COLO829 (cell line): ENCODE data around the gene PNISR.
"Not testable (repeated sequence)": the region's sequence is repeated elsewhere in the genome, so short reads cannot be mapped to it uniquely, and the experiment has no call there.

Experiments
- DNase-seq: peaks from one replicate; pipeline ENCODE4 v3.0.0; 2012; ENCODE audit warnings: low spot score

PNISR gene

GRCh38 chr6:99424761-99425646 is at the start of gene PNISR:
PNISR (minus strand) TSS chr6:99425308; CDS start chr6:99414659, 10,649 bp downstream.
- DNase-seq: peak; percentile 93

GRCh38 chr6:99473730-99474129 is 48.6 kb upstream of the PNISR start:
- no peak for DNase-seq

- no peak for DNase-seq
These were observed 46.5 kb upstream of the PNISR start for GRCh38 chr6:99471638-99472037.

GRCh38 chr6:99467509-99468106 is 42.5 kb upstream of the PNISR start:
- DNase-seq: peak; percentile 16

GRCh38 chr6:99459133-99459532 is 34.0 kb upstream of the PNISR start:
- DNase-seq: not testable (repeated sequence)

- DNase-seq: no peak
These were observed 33.2 kb upstream of the PNISR start for GRCh38 chr6:99458319-99458718.

- DNase-seq: peak; percentile 63
These were observed 21.0 kb upstream of the PNISR start for GRCh38 chr6:99446076-99446475.

- DNase-seq: no peak
These were observed 9.8 kb upstream of the PNISR start for GRCh38 chr6:99434702-99435530.

- DNase-seq: no peak
These were observed 7.8 kb upstream of the PNISR start for GRCh38 chr6:99432877-99433276.

GRCh38 chr6:99431901-99432300 is 6.8 kb upstream of the PNISR start:
- DNase-seq: no peak

- DNase-seq: no peak
These were observed 2.9 kb upstream of the PNISR start for GRCh38 chr6:99427988-99428387.

GRCh38 chr6:99426451-99426757 is 1.3 kb upstream of the PNISR start:
- DNase-seq: no peak

- peak; percentile 66 for DNase-seq
These were observed 741 bp upstream of the PNISR start for GRCh38 chr6:99425647-99426450.

GRCh38 chr6:99424022-99424421 is 1.1 kb downstream of the PNISR start:
- no peak for DNase-seq

GRCh38 chr6:99422912-99423311 is 2.2 kb downstream of the PNISR start:
- no peak for DNase-seq

GRCh38 chr6:99416892-99417767 is 8.0 kb downstream of the PNISR start:
- no peak for DNase-seq

GRCh38 chr6:99416226-99416625 is 8.9 kb downstream of the PNISR start:
- DNase-seq: no peak

- no peak for DNase-seq
These were observed 9.7 kb downstream of the PNISR start for GRCh38 chr6:99415446-99415845.

GRCh38 chr6:99412065-99412464 is 13.0 kb downstream of the PNISR start:
- DNase-seq: no peak

GRCh38 chr6:99409672-99410071 is 15.4 kb downstream of the PNISR start:
- DNase-seq: no peak

GRCh38 chr6:99407076-99407475 is 18.0 kb downstream of the PNISR start:
- DNase-seq: no peak
